Fibroblast of lung (primary cell): ENCODE data around the gene TMEM120B. TPM values are rescaled to one million over a fixed set of nuclear protein-coding genes. Genes with fewer than 3 reads are reported as not detected.

Experiments
- DNase-seq, 2 donors: peaks; one replicate each; pipeline versions ENCODE4 v3.0.0 to v3.0.0-alpha.2; 2010; ENCODE audit warnings: low read depth in 2 of 2
- H2AFZ ChIP-seq: 2 replicates; pipeline ENCODE4 v1.5.1; 2012; ENCODE audit warnings: low read length, control low read depth, inconsistent platforms
- H3K27ac ChIP-seq: 2 replicates; pipeline ENCODE4 v1.5.1; 2011; ENCODE audit warnings: low read length, control low read depth; ENCODE audit not compliant: insufficient read depth
- H3K27me3 ChIP-seq: 2 replicates; pipeline ENCODE4 v1.5.1; 2011; ENCODE audit warnings: mild to moderate bottlenecking, low read length; ENCODE audit not compliant: control insufficient read depth, insufficient read depth
- H3K36me3 ChIP-seq: 2 replicates; pipeline ENCODE4 v1.5.1; 2011; ENCODE audit warnings: low read length; ENCODE audit not compliant: control insufficient read depth, insufficient read depth
- H3K4me1 ChIP-seq: 2 replicates; pipeline ENCODE4 v1.5.1; 2011; ENCODE audit warnings: low read length; ENCODE audit not compliant: control insufficient read depth, insufficient read depth; ENCODE audit errors: extremely low read depth
- H3K4me2 ChIP-seq: 2 replicates; pipeline ENCODE4 v1.5.1; 2011; ENCODE audit warnings: low read length, control low read depth; ENCODE audit not compliant: insufficient read depth; ENCODE audit errors: extremely low read depth
- H3K4me3 ChIP-seq, 4 experiments: fragments of 200-600 bp in 1 of 4; sonication (generic) in 1 of 4; replicated peaks in 1 of 4; 2 replicates each; pipeline ENCODE4 v1.5.1; 2011 to 2016; ENCODE audit warnings: low read length in 4 of 4, low read depth in 3 of 4, mild to moderate bottlenecking in 3 of 4, control low read depth in 2 of 4, inconsistent platforms in 1 of 4, mixed read lengths in 1 of 4; ENCODE audit not compliant: insufficient read depth in 1 of 4; ENCODE audit errors: control extremely low read depth in 1 of 4
- H3K79me2 ChIP-seq: 2 replicates; pipeline ENCODE4 v1.5.1; 2012; ENCODE audit warnings: mild to moderate bottlenecking, low read length, inconsistent platforms; ENCODE audit not compliant: control insufficient read depth, insufficient read depth
- H3K9ac ChIP-seq: 2 replicates; pipeline ENCODE4 v1.5.1; 2011; ENCODE audit warnings: mild to moderate bottlenecking, low read length, control low read depth; ENCODE audit not compliant: insufficient read depth
- H3K9me3 ChIP-seq: 2 replicates; pipeline ENCODE4 v1.5.1; 2012; ENCODE audit warnings: low read depth, low read length; ENCODE audit not compliant: control insufficient read depth, insufficient read depth
- H4K20me1 ChIP-seq: 2 replicates; pipeline ENCODE4 v1.5.1; 2011; ENCODE audit warnings: low read length; ENCODE audit not compliant: control insufficient read depth, insufficient read depth; ENCODE audit errors: extremely low read depth
- EZH2 ChIP-seq: IDR thresholded peaks from 2 replicates; pipeline ENCODE4 v1.5.1; 2012; ENCODE audit warnings: low read length, control low read depth, mild to moderate bottlenecking; ENCODE audit errors: missing control alignments
- polyA plus RNA-seq, 2 donors: library from polyadenylated mRNA; depleted of rRNA in 1 of 2; stranded (reverse) in 1 of 2; unstranded in 1 of 2; fragments of >200 nt; gene quantifications; 2 replicates each; pipeline ENCODE4 v1.2.1, GENCODE V29; 2011 to 2012; ENCODE audit warnings: missing spikeins in 1 of 2
- total RNA-seq: library from RNA; depleted of rRNA; stranded (reverse); fragments of >200 nt; gene quantifications from 2 replicates; pipeline ENCODE4 v1.2.1, GENCODE V29; 2014
- TF ChIP-seq, protein P1 (sequence below), 2 donors: IDR thresholded peaks in 1 of 2; conservative IDR thresholded peaks in 1 of 2; 1 replicate in 1 of 2; 2 replicates in 1 of 2; pipeline ENCODE4 v1.5.1; 2011 to 2012; ENCODE audit warnings: low read length in 2 of 2, control low read depth in 1 of 2, inconsistent platforms in 1 of 2, low read depth in 1 of 2, mild to moderate bottlenecking in 1 of 2

Gene TMEM120B
- total and polyA plus RNA-seq, 2 donors (not counting 1 experiment from before 2014, with no cell fraction given): 8.6 TPM

DNA sequence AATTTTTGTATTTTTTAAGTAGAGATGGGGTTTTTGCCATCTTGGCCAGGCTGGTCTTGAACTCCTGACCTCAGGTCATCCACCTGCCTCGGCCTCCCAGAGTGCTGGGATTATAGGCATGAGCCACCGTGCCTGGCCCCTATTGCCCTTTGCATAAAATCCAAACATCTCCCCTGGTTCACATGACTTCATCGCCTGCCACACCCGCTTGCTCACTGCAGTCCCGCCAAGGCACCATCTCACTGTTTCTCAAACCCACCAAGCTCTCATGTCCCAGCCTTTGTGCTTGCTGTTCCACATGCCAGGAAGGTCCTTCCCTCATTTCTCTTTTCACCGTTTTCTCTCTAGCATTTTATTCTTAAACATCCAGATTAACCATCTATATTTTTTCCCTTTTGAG, 71.2 kb downstream of the TMEM120B start:
- Histone ChIP-seq H3K27me3 (no peaks in the 10 kb centered on the region), H3K4me2 (peak overlapping the region; percentile 48), H3K9me3 (no peaks in the 10 kb centered on the region), H2AFZ (no peak overlapping the region), H3K9ac (no peak overlapping the region), H3K4me3 (no peak overlapping the region), H3K36me3 (peaks cover 5% of the 10 kb centered on the region), H3K4me1 (peaks cover 38% of the 10 kb centered on the region), H3K79me2 (no peaks in the 10 kb centered on the region), H3K27ac (peak overlapping the region; percentile 39), H4K20me1 (no peaks in the 10 kb centered on the region)
- DNase-seq: peak in 1 of 2 donors; percentile 50
- TF ChIP-seq EZH2: no peak
- TF ChIP-seq, protein P1, sequence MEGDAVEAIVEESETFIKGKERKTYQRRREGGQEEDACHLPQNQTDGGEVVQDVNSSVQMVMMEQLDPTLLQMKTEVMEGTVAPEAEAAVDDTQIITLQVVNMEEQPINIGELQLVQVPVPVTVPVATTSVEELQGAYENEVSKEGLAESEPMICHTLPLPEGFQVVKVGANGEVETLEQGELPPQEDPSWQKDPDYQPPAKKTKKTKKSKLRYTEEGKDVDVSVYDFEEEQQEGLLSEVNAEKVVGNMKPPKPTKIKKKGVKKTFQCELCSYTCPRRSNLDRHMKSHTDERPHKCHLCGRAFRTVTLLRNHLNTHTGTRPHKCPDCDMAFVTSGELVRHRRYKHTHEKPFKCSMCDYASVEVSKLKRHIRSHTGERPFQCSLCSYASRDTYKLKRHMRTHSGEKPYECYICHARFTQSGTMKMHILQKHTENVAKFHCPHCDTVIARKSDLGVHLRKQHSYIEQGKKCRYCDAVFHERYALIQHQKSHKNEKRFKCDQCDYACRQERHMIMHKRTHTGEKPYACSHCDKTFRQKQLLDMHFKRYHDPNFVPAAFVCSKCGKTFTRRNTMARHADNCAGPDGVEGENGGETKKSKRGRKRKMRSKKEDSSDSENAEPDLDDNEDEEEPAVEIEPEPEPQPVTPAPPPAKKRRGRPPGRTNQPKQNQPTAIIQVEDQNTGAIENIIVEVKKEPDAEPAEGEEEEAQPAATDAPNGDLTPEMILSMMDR (conservative IDR thresholded peaks at IDR 0.05 in 1 of 2, IDR thresholded peaks at IDR 0.05 in 1 of 2; ENCODE audit: low read depth in 1 of 2, low read length in 2 of 2): no peak

DNA sequence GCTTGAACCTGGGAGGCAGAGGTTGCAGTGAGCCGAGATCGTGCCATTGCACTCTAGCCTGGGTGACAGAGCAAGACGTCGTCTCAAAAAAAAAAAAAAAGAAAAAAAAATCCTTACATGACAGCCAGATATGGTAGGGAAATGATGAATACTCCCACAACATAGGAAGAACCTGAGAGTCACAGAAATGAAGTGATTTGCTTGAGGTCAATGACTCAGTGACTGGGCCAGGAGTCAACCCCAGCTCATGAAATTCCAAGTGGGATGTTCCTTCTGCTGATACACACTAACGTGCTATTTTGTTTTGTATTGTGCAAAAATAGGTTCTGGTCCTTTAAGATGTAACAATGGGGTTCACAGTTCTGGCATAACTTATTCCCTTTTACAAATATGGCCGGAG, 71.9 kb downstream of the TMEM120B start:
- TF ChIP-seq, protein P1 (conservative IDR thresholded peaks at IDR 0.05 in 1 of 2, IDR thresholded peaks at IDR 0.05 in 1 of 2; ENCODE audit: low read depth in 1 of 2, low read length in 2 of 2): no peak
- no peak for TF ChIP-seq EZH2
- H3K27ac ChIP-seq: no peak overlapping the region
- no peak overlapping the region for H3K4me2 ChIP-seq

DNA sequence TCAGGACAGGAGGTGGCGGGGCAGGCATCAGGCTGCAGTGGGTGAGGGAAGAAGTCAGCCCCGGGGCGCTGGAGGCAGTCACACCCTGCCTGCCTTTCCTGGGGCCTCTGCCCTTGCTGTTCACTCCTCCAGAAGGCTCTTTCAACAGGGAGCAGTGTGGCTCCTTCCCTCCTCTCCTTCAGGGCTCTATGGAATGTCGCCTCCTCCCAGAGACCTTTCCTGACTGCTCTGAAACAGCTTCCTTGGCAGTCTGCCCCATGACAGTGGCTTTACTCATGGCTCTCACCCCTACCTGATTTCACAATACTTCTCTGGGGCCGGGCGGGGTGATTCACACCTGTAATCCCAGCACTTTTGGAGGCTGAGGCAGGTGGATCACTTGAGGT, 73.9 kb downstream of the TMEM120B start:
- TF ChIP-seq, protein P1 (conservative IDR thresholded peaks at IDR 0.05 in 1 of 2, IDR thresholded peaks at IDR 0.05 in 1 of 2; ENCODE audit: low read depth in 1 of 2, low read length in 2 of 2): no peak
- no peak for TF ChIP-seq EZH2
- Histone ChIP-seq H3K4me3 (no peak overlapping the region), H3K4me2 (peak overlapping the region; percentile 35), H3K79me2 (no peaks in the 10 kb centered on the region), H3K9me3 (no peaks in the 10 kb centered on the region), H3K27ac (peak overlapping the region; percentile 51), H4K20me1 (no peaks in the 10 kb centered on the region), H3K36me3 (no peaks in the 10 kb centered on the region), H3K9ac (no peak overlapping the region), H2AFZ (no peak overlapping the region), H3K27me3 (no peaks in the 10 kb centered on the region), H3K4me1 (peaks cover 33% of the 10 kb centered on the region)
- peak; percentile 81 to 89 for DNase-seq

More for the DNA sequence above, 71.9 kb downstream of the TMEM120B start:
- H4K20me1 ChIP-seq: no peaks in the 10 kb centered on the region
- H2AFZ ChIP-seq: no peak overlapping the region
- H3K27me3 ChIP-seq: no peaks in the 10 kb centered on the region
- peaks cover under 1% of the 10 kb centered on the region for H3K36me3 ChIP-seq
- no peaks in the 10 kb centered on the region for H3K9me3 ChIP-seq
- peaks cover 38% of the 10 kb centered on the region for H3K4me1 ChIP-seq
- no peaks in the 10 kb centered on the region for H3K79me2 ChIP-seq
- DNase-seq: peak; percentile 83 to 94
- no peak overlapping the region for H3K9ac ChIP-seq
- H3K4me3 ChIP-seq: no peak overlapping the region
